K562 (cell line): ENCODE measurements around the gene LEMD1. TPM values are rescaled to one million over a fixed set of nuclear protein-coding genes. Genes with fewer than 3 reads are reported as not detected.

ENCODE experiments used
- ADNP ChIP-seq: fragments of 200-800 bp; sonication (Bioruptor generic); IDR thresholded peaks from 2 replicates; pipeline ENCODE4 v1.6.1; 2016; ENCODE audit warnings: missing genetic modification characterization, missing compliant biosample characterization
- DDX20 ChIP-seq: fragments of 450-650 bp; IDR thresholded peaks from 2 replicates; pipeline ENCODE4 v1.6.1; 2016; ENCODE audit warnings: missing genetic modification characterization, low read depth, mild to moderate bottlenecking, missing compliant biosample characterization, moderate library complexity
- ELF4 ChIP-seq: fragments of 450-650 bp; formaldehyde crosslinking; IDR thresholded peaks from 2 replicates; pipeline ENCODE4 v1.4.0; 2022; ENCODE audit warnings: missing genetic modification characterization
- MECOM ChIP-seq: fragments of 250-450 bp; sonication (Bioruptor Pico); IDR thresholded peaks from 2 replicates; pipeline ENCODE4 v1.8.0; 2022; ENCODE audit warnings: inconsistent platforms
- MEF2A ChIP-seq: IDR thresholded peaks from 2 replicates; pipeline ENCODE4 v1.6.1; 2011; ENCODE audit warnings: low read depth, mild to moderate bottlenecking, low read length, moderate library complexity; ENCODE audit not compliant: control insufficient read depth
- MEIS2 ChIP-seq: fragments of 450-650 bp; IDR thresholded peaks from 2 replicates; pipeline ENCODE4 v1.6.1; 2014; ENCODE audit warnings: mild to moderate bottlenecking; ENCODE audit not compliant: partially characterized antibody
- RNF2 ChIP-seq: sonication (generic); IDR thresholded peaks from 2 replicates; pipeline ENCODE4 v1.6.1; 2016
- SREBF1 ChIP-seq: fragments of 150-350 bp; IDR thresholded peaks from 2 replicates; pipeline ENCODE4 v1.6.1; 2014; ENCODE audit warnings: antibody characterized with exemption, low read depth, low read length, borderline replicate concordance
- TOE1 ChIP-seq, 2 experiments: fragments of 450-650 bp in 1 of 2; sonication (generic) in 1 of 2; formaldehyde crosslinking in 1 of 2; IDR thresholded peaks; 2 replicates each; pipeline versions ENCODE4 v1.7.1 to v1.8.0; 2016 to 2022; ENCODE audit warnings: borderline replicate concordance in 2 of 2, mild to moderate bottlenecking in 2 of 2, antibody characterized with exemption in 1 of 2, inconsistent platforms in 1 of 2, low read depth in 1 of 2, missing genetic modification reagents in 1 of 2, moderate library complexity in 1 of 2
- YBX1 ChIP-seq: fragments of 450-650 bp; IDR thresholded peaks from 2 replicates; pipeline ENCODE4 v1.7.1; 2016; ENCODE audit warnings: mild to moderate bottlenecking
- ZNF551 ChIP-seq: fragments of 250-450 bp; sonication (Bioruptor Pico); IDR thresholded peaks from 2 replicates; pipeline ENCODE4 v1.5.0; 2021; ENCODE audit warnings: mild to moderate bottlenecking, moderate library complexity
- ZNF583 ChIP-seq: fragments of 250-450 bp; sonication (Bioruptor Pico); IDR thresholded peaks from 2 replicates; pipeline ENCODE4 v1.4.0; 2020
- polyA plus RNA-seq, 8 experiments: library from polyadenylated mRNA; depleted of rRNA in 4 of 8; stranded (reverse) in 5 of 8; unstranded in 3 of 8; fragments of >200 nt; fragmentation: Nextera tagmentation in 2 of 8; fragmentation: Illumina TruSeq in 1 of 8; extraction: Ambion mirVana in 2 of 8; extraction: Trizol in 1 of 8; gene quantifications; 2 replicates each; pipeline versions ENCODE4 v1.2.1 to v1.2.3, GENCODE V29; 2011 to 2014; ENCODE audit warnings: inconsistent platforms in 1 of 8, missing spikeins in 1 of 8
- total RNA-seq, 7 experiments: library from RNA; depleted of rRNA in 6 of 7; stranded (reverse); fragments of >200 nt in 6 of 7; fragmentation: Illumina TruSeq in 2 of 7; extraction: Trizol in 2 of 7; gene quantifications; 2 replicates each; pipeline versions ENCODE4 v1.2.1 to v1.2.3, GENCODE V29; 2011 to 2021; ENCODE audit warnings: low replicate concordance in 1 of 7
- TF ChIP-seq, protein P1 (sequence below): fragments of 250-450 bp; sonication (Bioruptor Pico); IDR thresholded peaks from 2 replicates; pipeline ENCODE4 v1.5.0; 2021; ENCODE audit warnings: mild to moderate bottlenecking, moderate library complexity
- TF ChIP-seq, protein P2 (sequence below): sonication (generic); formaldehyde crosslinking; IDR thresholded peaks from 2 replicates; pipeline ENCODE4 v1.8.0; 2022; ENCODE audit warnings: mild to moderate bottlenecking, missing genetic modification reagents
- TF ChIP-seq, protein P3 (sequence below): fragments of 250-450 bp; sonication (Bioruptor Pico); IDR thresholded peaks from 2 replicates; pipeline ENCODE4 v1.5.1; 2021; ENCODE audit warnings: mild to moderate bottlenecking
- TF ChIP-seq, protein P4 (sequence below): fragments of 250-450 bp; sonication (Bioruptor Pico); IDR thresholded peaks from 2 replicates; pipeline ENCODE4 v1.4.0; 2020; ENCODE audit warnings: borderline replicate concordance
- TF ChIP-seq, protein P5 (sequence below): fragments of 450-650 bp; IDR thresholded peaks from 2 replicates; pipeline ENCODE4 v1.6.1; 2016; ENCODE audit warnings: mild to moderate bottlenecking

Gene LEMD1
- total and polyA plus RNA-seq, 9 of the 15 experiments (the other 6 are each of a cell fraction or from before 2014, with no cell fraction given): 0.11 to 2.4 (median 0.57) TPM; not detected in 1

DNA sequence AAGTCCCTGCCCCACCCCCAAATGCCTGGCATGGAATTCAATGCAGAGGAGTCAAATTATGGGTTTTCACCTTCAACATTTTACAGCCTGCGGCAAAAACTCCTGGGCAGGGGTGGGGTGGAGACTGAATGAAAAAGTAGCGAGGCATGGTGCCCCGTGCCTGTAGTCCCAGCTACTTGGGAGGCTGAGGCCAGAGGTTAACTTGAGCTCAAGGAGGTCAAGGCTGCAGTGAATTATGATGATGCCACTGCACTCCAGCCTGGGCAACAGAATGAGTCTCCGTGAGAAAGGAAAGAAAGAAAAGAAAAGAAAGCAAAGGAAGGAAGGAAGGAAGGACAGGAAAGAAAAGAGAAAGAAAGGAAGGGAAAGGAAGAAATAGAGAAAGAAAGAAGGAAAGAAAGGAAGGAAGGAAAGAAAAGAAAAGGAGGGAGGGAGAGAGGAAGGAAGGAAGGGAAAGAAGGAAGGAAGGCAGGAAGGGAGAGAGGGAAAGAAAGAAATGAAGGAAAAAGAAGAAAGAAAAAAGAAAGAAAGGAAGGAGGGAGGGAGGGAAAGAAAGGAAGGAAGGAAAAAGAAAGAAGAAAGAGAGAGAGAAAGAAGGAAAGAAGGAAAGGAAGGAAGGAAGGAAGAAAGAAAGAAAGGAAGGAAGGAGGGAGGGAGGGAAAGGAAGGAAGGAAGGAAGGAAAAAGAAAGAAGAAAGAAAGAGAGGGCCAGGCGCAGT, 11.1 kb downstream of the LEMD1 start (continued):
- TF ChIP-seq, protein P1, sequence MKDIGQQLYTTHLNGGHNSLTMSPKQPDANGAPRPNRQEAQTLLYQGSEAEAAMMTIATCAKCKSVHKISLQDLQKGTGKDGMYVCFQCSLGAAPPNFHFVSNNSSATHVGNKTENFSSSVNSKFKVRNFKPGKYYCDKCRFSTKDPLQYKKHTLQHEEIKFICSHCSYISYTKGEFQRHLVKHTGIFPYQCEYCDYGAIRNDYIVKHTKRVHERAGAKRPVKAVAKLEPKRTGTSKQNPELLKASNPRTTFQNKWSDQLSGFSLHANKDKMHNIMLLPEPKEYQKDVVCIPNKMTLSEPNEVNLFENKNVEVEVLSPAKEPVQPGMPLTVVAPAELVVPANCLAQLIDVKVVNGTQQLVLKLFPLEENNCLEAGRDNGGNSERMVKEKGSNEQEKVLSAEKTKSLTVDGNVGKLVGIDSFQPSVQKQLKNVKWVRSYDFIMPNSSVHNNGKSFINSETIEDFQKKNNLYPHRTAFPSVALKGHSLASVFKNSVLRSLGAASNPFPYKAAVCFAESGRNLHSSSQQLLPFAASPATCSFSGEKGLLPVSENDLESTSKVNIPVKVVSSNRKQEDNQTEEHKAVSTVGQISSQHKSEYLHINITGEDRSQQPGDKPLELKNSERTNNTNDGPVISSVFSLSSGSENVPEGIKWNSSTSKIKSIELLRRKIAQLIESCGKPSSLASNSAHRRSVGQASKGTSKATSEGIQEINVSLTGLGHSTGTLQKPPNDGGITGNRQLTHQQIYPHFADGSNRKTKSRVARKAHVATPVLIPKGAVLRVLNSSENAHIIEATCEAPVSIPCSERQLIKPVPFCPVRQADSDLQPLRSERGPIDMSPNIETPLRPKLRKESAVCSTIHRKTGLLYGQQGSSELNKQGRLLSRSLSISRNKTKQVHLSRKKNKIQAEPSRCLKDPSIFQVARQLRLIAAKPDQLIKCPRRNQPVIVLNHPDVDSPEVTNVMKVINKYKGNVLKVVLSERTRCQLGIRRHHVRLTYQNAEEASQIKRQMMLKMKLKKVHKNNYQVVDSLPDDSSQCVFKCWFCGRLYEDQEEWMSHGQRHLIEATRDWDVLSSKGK (CRISPR knock-in tag): no peak
- TF ChIP-seq, protein P2, sequence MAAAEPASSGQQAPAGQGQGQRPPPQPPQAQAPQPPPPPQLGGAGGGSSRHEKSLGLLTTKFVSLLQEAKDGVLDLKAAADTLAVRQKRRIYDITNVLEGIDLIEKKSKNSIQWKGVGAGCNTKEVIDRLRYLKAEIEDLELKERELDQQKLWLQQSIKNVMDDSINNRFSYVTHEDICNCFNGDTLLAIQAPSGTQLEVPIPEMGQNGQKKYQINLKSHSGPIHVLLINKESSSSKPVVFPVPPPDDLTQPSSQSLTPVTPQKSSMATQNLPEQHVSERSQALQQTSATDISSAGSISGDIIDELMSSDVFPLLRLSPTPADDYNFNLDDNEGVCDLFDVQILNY: no peak
- TF ChIP-seq DDX20 (tag) (no peak), SREBF1 (no peak), MECOM (no peak), ZNF551 (CRISPR knock-in tag) (no peak), TOE1 (IDR thresholded peaks at IDR 0.05; ENCODE audit: borderline replicate concordance) (no peak), TOE1 (CRISPR knock-in tag; IDR thresholded peaks at IDR 0.05; ENCODE audit: borderline replicate concordance, low read depth) (no peak), RNF2 (no peak), YBX1 (no peak), ZNF583 (CRISPR knock-in tag) (no peak), ELF4 (CRISPR knock-in tag) (0 out of 2 replicates have a peak, but pooled peaks have one; percentile 49), MEF2A (no peak), MEIS2 (no peak), ADNP (tag) (no peak)
- TF ChIP-seq, protein P3, sequence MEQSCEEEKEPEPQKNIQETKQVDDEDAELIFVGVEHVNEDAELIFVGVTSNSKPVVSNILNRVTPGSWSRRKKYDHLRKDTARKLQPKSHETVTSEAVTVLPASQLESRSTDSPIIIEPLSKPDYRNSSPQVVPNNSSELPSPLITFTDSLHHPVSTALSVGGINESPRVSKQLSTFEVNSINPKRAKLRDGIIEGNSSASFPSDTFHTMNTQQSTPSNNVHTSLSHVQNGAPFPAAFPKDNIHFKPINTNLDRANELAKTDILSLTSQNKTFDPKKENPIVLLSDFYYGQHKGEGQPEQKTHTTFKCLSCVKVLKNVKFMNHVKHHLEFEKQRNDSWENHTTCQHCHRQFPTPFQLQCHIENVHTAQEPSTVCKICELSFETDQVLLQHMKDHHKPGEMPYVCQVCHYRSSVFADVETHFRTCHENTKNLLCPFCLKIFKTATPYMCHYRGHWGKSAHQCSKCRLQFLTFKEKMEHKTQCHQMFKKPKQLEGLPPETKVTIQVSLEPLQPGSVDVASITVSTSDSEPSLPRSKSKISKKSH (CRISPR knock-in tag): no peak
- TF ChIP-seq, protein P4, sequence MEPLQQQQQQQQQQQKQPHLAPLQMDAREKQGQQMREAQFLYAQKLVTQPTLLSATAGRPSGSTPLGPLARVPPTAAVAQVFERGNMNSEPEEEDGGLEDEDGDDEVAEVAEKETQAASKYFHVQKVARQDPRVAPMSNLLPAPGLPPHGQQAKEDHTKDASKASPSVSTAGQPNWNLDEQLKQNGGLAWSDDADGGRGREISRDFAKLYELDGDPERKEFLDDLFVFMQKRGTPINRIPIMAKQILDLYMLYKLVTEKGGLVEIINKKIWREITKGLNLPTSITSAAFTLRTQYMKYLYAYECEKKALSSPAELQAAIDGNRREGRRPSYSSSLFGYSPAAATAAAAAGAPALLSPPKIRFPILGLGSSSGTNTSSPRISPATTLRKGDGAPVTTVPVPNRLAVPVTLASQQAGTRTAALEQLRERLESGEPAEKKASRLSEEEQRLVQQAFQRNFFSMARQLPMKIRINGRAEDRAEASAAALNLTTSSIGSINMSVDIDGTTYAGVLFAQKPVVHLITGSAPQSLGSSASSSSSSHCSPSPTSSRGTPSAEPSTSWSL (CRISPR knock-in tag): no peak
- TF ChIP-seq, protein P5, sequence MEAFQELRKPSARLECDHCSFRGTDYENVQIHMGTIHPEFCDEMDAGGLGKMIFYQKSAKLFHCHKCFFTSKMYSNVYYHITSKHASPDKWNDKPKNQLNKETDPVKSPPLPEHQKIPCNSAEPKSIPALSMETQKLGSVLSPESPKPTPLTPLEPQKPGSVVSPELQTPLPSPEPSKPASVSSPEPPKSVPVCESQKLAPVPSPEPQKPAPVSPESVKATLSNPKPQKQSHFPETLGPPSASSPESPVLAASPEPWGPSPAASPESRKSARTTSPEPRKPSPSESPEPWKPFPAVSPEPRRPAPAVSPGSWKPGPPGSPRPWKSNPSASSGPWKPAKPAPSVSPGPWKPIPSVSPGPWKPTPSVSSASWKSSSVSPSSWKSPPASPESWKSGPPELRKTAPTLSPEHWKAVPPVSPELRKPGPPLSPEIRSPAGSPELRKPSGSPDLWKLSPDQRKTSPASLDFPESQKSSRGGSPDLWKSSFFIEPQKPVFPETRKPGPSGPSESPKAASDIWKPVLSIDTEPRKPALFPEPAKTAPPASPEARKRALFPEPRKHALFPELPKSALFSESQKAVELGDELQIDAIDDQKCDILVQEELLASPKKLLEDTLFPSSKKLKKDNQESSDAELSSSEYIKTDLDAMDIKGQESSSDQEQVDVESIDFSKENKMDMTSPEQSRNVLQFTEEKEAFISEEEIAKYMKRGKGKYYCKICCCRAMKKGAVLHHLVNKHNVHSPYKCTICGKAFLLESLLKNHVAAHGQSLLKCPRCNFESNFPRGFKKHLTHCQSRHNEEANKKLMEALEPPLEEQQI: no peak
